Limb (tissue), 2 donors: Measurements from ENCODE around the gene PPM1A.

Experiments
- DNase-seq, 2 donors: peaks; one replicate each; pipeline ENCODE4 v3.0.0-alpha.2; 2016; ENCODE audit errors: extremely low spot score in 2 of 2

The PPM1A gene

GRCh38 chr14:60266021-60266937 lies 17.3 kb downstream of the PPM1A start:
- DNase-seq, result no peak

- no peak for DNase-seq
Measured at GRCh38 chr14:60272177-60272576, 23.2 kb downstream of the PPM1A start.

DNA sequence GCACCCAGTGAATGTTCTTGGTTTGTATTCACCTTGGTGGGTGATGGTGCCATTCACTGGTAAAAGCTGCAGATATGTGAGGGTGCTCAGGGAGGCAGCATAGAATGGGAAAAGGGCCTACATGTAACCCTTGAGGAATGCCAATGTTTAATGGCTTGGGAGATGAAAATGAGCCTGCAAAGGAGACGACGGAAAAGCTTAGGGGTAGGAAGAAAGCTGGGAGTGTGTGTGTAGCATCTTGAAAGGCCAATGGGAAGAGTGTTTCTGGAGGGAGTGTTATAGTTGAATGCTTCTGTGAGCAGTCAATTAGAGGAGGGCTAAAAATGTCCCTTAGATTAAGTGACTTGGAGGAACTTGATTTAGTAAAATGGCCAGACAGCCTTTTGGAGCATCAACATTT lies 24.9 kb downstream of the PPM1A start:
- DNase-seq, result no peak

DNA sequence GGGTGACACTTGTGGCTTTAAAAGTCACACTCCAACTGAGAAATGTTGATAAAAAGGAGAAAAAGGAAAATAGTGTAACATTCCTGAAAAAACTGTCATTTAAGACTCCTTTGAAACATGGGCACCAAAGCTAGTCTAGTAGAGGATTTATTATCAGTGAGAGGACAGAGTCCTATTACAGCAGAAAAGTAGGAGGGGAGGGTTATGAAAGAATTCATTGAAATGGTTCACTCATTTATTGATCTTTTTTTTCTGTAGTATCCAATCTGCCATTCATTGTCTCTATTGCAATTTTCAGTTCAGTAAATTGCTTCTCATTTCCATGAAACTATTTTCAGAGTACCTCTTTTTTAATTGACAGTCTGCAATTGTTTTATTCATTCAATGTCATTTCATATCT lies 25.4 kb downstream of the PPM1A start:
- no peak for DNase-seq

GRCh38 chr14:60275932-60276331 lies 26.9 kb downstream of the PPM1A start:
- no peak for DNase-seq

DNA sequence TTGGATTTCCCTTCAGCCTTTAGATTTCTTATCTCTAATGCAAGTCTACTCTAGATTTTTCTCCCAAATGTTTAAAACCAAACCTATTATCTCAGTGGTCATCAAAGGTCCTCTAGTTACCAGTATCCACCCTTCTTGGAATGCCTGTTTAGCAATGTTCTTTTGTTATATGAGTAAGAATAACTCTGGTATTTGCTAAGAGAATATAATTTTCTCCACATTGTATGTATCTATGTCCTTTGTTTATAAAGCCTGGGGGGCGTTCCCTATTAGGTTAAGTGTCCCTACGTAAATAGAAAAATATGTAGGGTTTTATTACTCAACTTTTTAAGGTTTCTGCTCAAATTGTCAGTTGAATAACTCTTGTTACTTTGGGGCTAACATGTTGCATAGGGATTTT lies 27.3 kb downstream of the PPM1A start:
- no peak for DNase-seq

DNA sequence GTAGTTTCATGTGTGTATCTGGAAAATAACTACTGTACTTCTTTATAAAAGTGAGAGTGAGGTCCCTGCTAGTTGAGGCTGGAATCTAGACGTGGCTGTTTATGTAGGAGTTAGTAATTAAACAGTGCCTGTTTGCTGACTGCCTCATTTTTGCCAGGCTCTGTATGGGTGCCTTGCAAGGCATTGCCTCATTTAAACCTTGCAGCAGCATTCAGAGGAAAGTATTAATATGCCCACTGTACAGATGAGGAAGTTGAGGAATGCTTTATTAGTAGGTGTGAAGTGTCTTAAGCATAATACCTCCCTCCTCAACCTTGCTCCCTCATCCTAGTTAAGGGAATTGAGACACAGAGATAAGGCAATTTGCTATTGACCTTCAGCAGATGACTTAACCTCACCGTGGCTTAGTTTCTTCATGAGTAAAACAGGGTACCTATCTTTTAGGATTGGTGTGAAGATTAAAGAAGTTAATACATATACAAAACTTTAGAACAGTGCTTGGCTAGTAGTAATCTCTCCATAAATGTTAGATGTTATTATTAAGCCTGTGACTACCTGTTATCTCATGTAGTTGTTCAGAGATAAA lies 28.7 kb downstream of the PPM1A start:
- no peak for DNase-seq

DNA sequence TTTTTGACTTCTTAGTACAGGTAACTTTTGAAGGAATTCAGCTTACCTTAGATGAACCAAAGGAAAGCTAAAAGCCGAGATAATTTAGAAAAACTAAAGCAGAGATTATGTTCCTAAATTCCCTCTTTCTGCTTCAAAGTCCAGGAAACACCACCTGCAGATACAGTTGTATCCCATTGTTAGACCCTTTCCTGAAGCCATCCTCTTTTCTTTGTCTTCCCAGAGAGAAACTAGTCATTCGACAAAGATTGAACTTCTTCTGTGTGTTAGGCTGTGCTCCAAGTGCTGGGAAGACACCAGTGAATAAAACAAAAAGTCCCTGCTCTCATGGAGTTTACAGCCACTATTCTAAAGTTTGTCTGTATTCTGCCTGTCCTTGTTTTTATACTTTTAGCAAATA lies 29.3 kb downstream of the PPM1A start:
- no peak for DNase-seq

GRCh38 chr14:60287452-60287851 lies 38.4 kb downstream of the PPM1A start:
- DNase-seq, result no peak

GRCh38 chr14:60288279-60288678 lies 39.3 kb downstream of the PPM1A start:
- no peak for DNase-seq

DNA sequence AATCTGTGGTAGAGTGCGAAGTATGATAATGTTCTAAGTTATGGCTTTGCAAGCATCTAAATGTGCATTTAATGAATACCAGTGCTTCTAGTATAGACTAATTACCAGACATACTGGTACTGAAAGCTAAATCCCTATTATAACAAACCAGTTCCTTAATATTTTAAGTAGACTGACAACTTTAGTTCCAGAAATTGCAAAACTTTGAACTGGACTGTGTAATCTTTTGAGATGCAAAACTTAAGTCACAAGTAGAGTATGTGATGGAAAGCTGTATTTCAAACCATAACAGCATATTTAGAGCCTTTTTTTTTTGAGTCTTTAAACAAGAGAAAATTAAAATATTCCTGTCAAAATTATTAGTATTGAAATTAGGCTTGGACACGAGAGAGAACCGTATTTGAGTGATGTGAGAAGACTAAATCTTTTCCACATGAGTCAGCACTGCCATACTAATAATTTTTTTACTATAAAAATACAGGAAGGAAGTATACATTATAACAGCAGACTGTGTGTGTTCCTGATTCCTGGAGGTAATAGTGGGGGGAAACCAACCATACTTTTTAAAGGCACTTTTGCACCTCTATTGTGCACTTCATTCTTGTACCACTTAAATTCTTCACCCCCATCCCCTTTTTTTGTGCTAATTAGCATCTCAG lies 45.5 kb downstream of the PPM1A start:
- DNase-seq, result no peak

- no peak for DNase-seq
Measured at GRCh38 chr14:60300019-60300418, 51.0 kb downstream of the PPM1A start.

DNA sequence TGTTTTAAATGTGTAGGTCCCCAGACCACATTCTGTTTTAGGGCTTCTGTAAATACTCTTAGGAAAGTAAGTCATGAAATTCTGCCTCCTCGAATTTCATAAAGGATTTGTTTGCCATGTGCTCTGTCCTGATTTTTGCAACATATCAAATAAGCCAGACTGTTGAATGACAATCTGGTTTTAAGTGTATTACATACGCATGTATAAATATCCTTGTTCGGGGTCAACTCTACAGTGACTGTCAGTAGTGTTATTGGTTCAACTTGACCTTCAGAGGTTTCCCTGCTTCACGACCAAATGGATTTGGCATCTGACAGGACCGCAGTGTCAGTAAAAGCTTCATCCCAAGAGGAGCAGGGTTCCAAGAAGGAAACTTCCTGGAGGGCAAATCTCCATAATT lies 52.7 kb downstream of the PPM1A start:
- DNase-seq, result no peak

- no peak for DNase-seq
Measured at GRCh38 chr14:60302663-60303062, 53.6 kb downstream of the PPM1A start.

DNA sequence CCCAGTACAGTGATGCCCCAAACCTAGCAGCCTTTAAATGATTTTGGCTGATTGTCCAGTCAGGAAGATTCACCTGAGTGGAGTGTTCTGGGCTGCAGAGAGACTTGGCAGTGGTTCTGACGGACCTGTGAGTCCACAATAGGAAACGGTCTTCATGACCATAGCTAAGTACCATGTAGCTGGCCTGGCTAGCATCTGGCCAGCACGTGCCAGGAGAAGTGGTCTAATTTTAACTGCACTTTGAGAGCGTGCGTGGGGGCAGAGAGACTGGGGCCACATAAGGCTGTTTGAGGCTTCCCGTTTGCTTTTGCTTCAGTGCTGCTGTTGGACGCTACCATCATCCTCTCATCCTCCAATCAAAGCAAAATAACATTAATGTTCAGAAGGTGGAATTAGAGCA lies 54.7 kb downstream of the PPM1A start:
- DNase-seq, result no peak

DNA sequence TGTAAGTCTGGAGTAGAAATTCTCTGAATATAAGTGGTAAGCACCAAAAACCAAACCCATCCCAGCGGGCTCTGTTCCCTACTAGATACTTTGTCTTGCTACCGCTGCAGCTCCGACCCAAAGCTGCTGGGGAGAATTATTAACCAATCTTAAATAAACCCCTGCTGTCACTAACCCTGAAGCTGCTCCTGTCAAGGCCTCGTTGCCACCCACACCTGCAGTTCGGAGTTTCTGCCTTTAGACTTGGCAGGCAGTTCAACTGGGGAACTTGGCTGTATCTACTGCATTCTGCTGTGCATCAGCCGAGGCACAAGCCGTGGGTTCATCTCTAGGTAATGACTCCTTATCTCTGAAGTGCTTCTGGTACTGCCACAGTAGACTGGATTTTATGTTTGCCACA lies 55.5 kb downstream of the PPM1A start:
- DNase-seq, result no peak

GRCh38 chr14:60309867-60310552 lies 61.0 kb downstream of the PPM1A start:
- no peak for DNase-seq

GRCh38 chr14:60311417-60311816 lies 62.4 kb downstream of the PPM1A start:
- peak in 1 of 2 donors; percentile 27 for DNase-seq

DNA sequence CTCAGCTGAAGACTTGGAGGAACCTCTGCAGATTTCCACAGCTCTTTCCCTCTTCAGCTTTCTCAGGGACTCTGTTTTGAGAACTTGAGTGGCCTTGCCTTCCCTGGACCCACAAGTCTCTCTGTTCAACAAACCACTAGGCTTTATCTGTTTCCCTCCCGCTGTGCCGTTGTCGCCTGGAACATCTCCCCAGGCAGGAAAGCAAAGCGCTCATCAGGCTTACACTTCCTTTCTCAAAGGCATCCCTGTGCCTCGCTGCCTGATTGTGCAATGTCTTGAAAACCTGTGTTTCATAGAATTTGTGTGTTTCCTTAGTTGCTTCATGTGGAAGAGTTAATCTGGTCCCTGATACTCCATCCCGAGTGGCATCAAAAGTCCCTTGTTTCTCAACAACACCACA lies 64.1 kb downstream of the PPM1A start:
- no peak for DNase-seq

DNA sequence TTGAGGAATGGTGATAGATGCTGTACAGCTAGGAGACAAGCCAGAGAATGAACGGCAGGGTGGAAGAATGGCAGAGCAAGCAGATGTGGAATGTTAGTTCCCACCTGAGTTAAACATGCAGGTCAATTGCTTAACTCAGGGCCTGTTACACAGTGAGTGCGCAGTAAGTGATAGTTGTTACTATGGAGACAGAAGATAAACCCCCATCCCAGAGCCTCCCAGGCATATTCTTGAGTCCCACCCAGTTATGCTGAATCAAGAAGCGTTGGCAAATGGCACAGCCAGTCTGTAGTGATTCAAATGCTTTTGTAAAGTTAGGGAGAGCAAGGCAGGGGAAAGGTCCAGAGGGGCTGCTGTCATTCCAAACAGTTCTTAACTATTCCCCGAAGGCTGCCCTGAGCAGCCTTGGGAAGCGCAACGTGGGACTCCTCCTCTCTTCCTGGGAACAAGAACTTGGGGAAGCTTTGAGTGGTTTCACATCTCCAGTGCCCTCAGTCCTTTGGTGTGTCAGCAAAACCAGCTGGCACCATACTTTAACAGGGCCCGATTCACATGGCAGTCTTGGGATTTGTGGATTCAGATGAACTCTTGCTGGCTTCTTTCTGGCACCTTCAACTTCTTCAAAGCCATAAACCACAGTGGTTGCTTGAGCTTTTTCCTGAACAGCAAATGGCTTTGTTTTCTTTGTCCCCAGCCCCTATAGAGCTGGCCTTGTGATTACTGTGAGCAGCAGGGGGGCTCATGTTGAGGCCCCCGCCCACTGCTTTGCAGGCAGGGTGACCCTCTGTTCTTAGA lies 66.4 kb downstream of the PPM1A start:
- no peak for DNase-seq

GRCh38 chr14:60317609-60318008 lies 68.6 kb downstream of the PPM1A start:
- no peak for DNase-seq
